Measurements from ENCODE around the gene CSF1. TPM values are rescaled to one million over a fixed set of nuclear protein-coding genes. Genes with fewer than 3 reads are reported as not detected.
"Not testable (repeated sequence)": the region's sequence is repeated elsewhere in the genome, so short reads cannot be mapped to it uniquely, and the experiment has no call there.

CSF1 gene
- total and polyA plus RNA-seq, 2 experiments from 2014 or later, result 1.4 to 3.5 TPM

GRCh38 chr1:109951501-109951900 lies 40.9 kb downstream of the CSF1 start:
- not testable (repeated sequence) for ATAC-seq; H4K20me1 ChIP-seq (replicated peaks; ENCODE audit: insufficient read depth); H3K4me1 ChIP-seq (ENCODE audit: insufficient read depth); H2AFZ ChIP-seq; H3K36me3 Mint-ChIP-seq (ENCODE audit: low read depth); H3K4me3 Mint-ChIP-seq; H3K36me3 ChIP-seq (ENCODE audit: insufficient read depth); DNase-seq (ENCODE audit: low spot score); H3K9me2 ChIP-seq (ENCODE audit: insufficient read depth); H3K4me1 Mint-ChIP-seq; H3K27me3 ChIP-seq (ENCODE audit: insufficient read depth); H3K4me3 ChIP-seq; H3F3A ChIP-seq (replicated peaks; ENCODE audit: low read depth); H3K9me3 Mint-ChIP-seq; H3K27ac Mint-ChIP-seq; H3K4me2 ChIP-seq; H3K79me2 ChIP-seq (replicated peaks; ENCODE audit: insufficient read depth); H3K27ac ChIP-seq (ENCODE audit: low read depth); H3K27me3 Mint-ChIP-seq (ENCODE audit: insufficient read depth, low read depth, poor library complexity)

GRCh38 chr1:109954041-109954512 lies 43.4 kb downstream of the CSF1 start:
- Mint-ChIP-seq H3K27me3 (ENCODE audit: insufficient read depth, low read depth, poor library complexity) (peaks cover 21% of the 10 kb centered on the region), H3K4me1 (peaks cover 8% of the 10 kb centered on the region), H3K4me3 (no peak overlapping the region), H3K36me3 (ENCODE audit: low read depth) (no peaks in the 10 kb centered on the region), H3K9me3 (no peaks in the 10 kb centered on the region), H3K27ac (no peak overlapping the region)
- Histone ChIP-seq H3K27me3 (ENCODE audit: insufficient read depth) (peaks cover 19% of the 10 kb centered on the region), H3K79me2 (replicated peaks; ENCODE audit: insufficient read depth) (no peaks in the 10 kb centered on the region), H3K4me1 (ENCODE audit: insufficient read depth) (peaks cover 2% of the 10 kb centered on the region; the same call in 1 of the 2 replicates), H3K9me2 (ENCODE audit: insufficient read depth) (no peaks in the 10 kb centered on the region), H4K20me1 (replicated peaks; ENCODE audit: insufficient read depth) (no peaks in the 10 kb centered on the region), H3K27ac (ENCODE audit: low read depth) (no peak overlapping the region), H2AFZ (no peak overlapping the region), H3K36me3 (ENCODE audit: insufficient read depth) (no peaks in the 10 kb centered on the region), H3F3A (replicated peaks; ENCODE audit: low read depth) (no peaks in the 10 kb centered on the region), H3K4me3 (no peak overlapping the region), H3K4me2 (no peak overlapping the region)
- DNase-seq (ENCODE audit: low spot score) (no peak), ATAC-seq (no peak)
- no peak for TF ChIP-seq JUNB (IDR thresholded peaks at IDR 0.05; ENCODE audit: unreplicated experiment)

- H3K27ac Mint-ChIP-seq, result no peak overlapping the region
- Histone ChIP-seq H3K27ac (ENCODE audit: low read depth) (no peak overlapping the region), H3K36me3 (ENCODE audit: insufficient read depth) (no peaks in the 10 kb centered on the region), H3K79me2 (replicated peaks; ENCODE audit: insufficient read depth) (no peaks in the 10 kb centered on the region), H3F3A (replicated peaks; ENCODE audit: low read depth) (no peaks in the 10 kb centered on the region), H3K4me3 (no peak overlapping the region), H3K4me1 (ENCODE audit: insufficient read depth) (peaks cover 26% of the 10 kb centered on the region), H4K20me1 (replicated peaks; ENCODE audit: insufficient read depth) (no peaks in the 10 kb centered on the region), H3K9me2 (ENCODE audit: insufficient read depth) (no peaks in the 10 kb centered on the region), H2AFZ (no peak overlapping the region), H3K4me2 (peak overlapping the region; percentile 36), H3K27me3 (ENCODE audit: insufficient read depth) (peaks cover 60% of the 10 kb centered on the region)
- peak; percentile 30 for ATAC-seq
- H3K27me3 Mint-ChIP-seq (ENCODE audit: insufficient read depth, low read depth, poor library complexity), result peaks cover 39% of the 10 kb centered on the region
- no peaks in the 10 kb centered on the region for H3K36me3 Mint-ChIP-seq (ENCODE audit: low read depth)
- H3K4me1 Mint-ChIP-seq, result peaks cover 39% of the 10 kb centered on the region
- no peak overlapping the region for H3K4me3 Mint-ChIP-seq
- TF ChIP-seq STAT1 (IDR thresholded peaks at IDR 0.05; ENCODE audit: unreplicated experiment), result no peak
- no peak for TF ChIP-seq EZH2 (IDR thresholded peaks at IDR 0.05; ENCODE audit: low read depth, unreplicated experiment)
- no peak for TF ChIP-seq CREB1 (CRISPR knock-in tag; IDR thresholded peaks at IDR 0.05; ENCODE audit: low read depth)
- no peak for TF ChIP-seq NANOG (IDR thresholded peaks at IDR 0.05; ENCODE audit: borderline replicate concordance)
- no peak for TF ChIP-seq CTCF (conservative IDR thresholded peaks at IDR 0.05; ENCODE audit: low read depth in 2 of 2)
- TF ChIP-seq REST (IDR thresholded peaks at IDR 0.05; ENCODE audit: unreplicated experiment), result no peak
- TF ChIP-seq ETS1 (IDR thresholded peaks at IDR 0.05), result no peak
- H3K9me3 Mint-ChIP-seq, result no peaks in the 10 kb centered on the region
- no peak for DNase-seq (ENCODE audit: low spot score)
Observed at GRCh38 chr1:109959632-109959973, 49.0 kb downstream of the CSF1 start.

Measured in GM23338 (cell line).